ENCODE data around the gene SMIM22. TPM values are rescaled to one million over a fixed set of nuclear protein-coding genes. Genes with fewer than 3 reads are reported as not detected.

Gene SMIM22
- total and polyA plus RNA-seq, 7 experiments from 2014 or later: not detected

GRCh38 chr16:4832698-4833343 lies 37.7 kb downstream of the SMIM22 start:
- Histone ChIP-seq H3K9me3 (ENCODE audit: control insufficient read depth in 2 of 3, low read length in 3 of 3) (no peaks in the 10 kb centered on the region), H3K27me3 (ENCODE audit: control insufficient read depth in 2 of 2, insufficient read depth in 2 of 2, low read length in 2 of 2) (no peaks in the 10 kb centered on the region), H3K4me3 (ENCODE audit: low read length) (no peak overlapping the region), H3K27ac (ENCODE audit: low read depth, low read length) (no peak overlapping the region), H3K4me1 (ENCODE audit: control insufficient read depth in 2 of 2, insufficient read depth in 2 of 2, low read length in 2 of 2) (no peaks in the 10 kb centered on the region), H3K36me3 (ENCODE audit: control insufficient read depth in 2 of 3, insufficient read depth in 3 of 3, low read length in 3 of 3) (peaks cover 20 to 69% (median 23%) of the 10 kb centered on the region in 3 experiments)
- DNase-seq (no peak), ATAC-seq (no peak)
- ChIA-PET POLR2A (interaction anchor here (0.6 kb wide), 1 partner anchor 22 kb away, joined by 3 read pairs; no protein-coding TSS in a partner anchor), CTCF (no interaction called here)
- H3K27ac Mint-ChIP-seq: peak overlapping the region in 1 of 9 donors; percentile 51
- intact Hi-C loops (cut with micrococcal nuclease): no loop called here
- peaks cover 4 to 20% (median 14%) of the 10 kb centered on the region in 7 donors for H3K4me1 Mint-ChIP-seq
- H3K27me3 Mint-ChIP-seq: no peaks in the 10 kb centered on the region
- peaks cover 17 to 42% (median 27%) of the 10 kb centered on the region in 5 donors for H3K36me3 Mint-ChIP-seq
- no peak overlapping the region for H3K4me3 Mint-ChIP-seq
- H3K9me3 Mint-ChIP-seq: no peaks in the 10 kb centered on the region

DNA sequence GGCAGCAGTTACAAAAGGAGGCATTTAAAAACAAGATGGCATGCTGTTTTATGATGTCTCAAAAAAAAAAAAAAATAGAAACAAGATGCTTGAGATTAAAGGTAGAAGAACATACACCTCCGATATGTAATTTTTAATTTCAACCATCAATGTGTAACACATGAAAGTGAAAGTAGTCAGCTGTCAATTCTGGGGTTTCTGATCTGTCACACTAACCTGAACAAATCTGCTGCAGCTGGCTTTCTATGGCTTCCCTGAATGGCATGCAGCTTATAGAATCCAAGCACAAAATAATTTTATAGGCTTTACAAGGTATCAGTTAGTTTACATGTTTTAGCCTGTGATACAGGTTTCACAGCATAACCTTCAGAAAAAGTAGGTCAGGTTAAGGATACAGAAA lies 38.4 kb downstream of the SMIM22 start:
- CTCF ChIA-PET: interaction anchor here (0.7 kb wide), 1 partner anchor 561 kb away, joined by 3 read pairs; the partner anchor contains the start of gene TFAP4
- Mint-ChIP-seq H3K9me3 (no peaks in the 10 kb centered on the region), H3K27me3 (no peaks in the 10 kb centered on the region), H3K4me3 (no peak overlapping the region), H3K4me1 (peaks cover 4 to 20% (median 14%) of the 10 kb centered on the region in 7 donors), H3K27ac (no peak overlapping the region), H3K36me3 (peaks cover 17 to 42% (median 26%) of the 10 kb centered on the region in 5 donors)
- no peak for DNase-seq
- Histone ChIP-seq H3K4me3 (ENCODE audit: low read length) (no peak overlapping the region), H3K9me3 (ENCODE audit: control insufficient read depth in 2 of 3, low read length in 3 of 3) (no peaks in the 10 kb centered on the region), H3K4me1 (ENCODE audit: control insufficient read depth in 2 of 2, insufficient read depth in 2 of 2, low read length in 2 of 2) (no peaks in the 10 kb centered on the region), H3K36me3 (ENCODE audit: control insufficient read depth in 2 of 3, insufficient read depth in 3 of 3, low read length in 3 of 3) (peaks cover 20 to 71% (median 23%) of the 10 kb centered on the region in 3 experiments), H3K27ac (ENCODE audit: low read depth, low read length) (no peak overlapping the region), H3K27me3 (ENCODE audit: control insufficient read depth in 2 of 2, insufficient read depth in 2 of 2, low read length in 2 of 2) (no peaks in the 10 kb centered on the region)
- intact Hi-C loops (cut with micrococcal nuclease): no loop called here
- no peak for ATAC-seq
- POLR2A ChIA-PET: no interaction called here

DNA sequence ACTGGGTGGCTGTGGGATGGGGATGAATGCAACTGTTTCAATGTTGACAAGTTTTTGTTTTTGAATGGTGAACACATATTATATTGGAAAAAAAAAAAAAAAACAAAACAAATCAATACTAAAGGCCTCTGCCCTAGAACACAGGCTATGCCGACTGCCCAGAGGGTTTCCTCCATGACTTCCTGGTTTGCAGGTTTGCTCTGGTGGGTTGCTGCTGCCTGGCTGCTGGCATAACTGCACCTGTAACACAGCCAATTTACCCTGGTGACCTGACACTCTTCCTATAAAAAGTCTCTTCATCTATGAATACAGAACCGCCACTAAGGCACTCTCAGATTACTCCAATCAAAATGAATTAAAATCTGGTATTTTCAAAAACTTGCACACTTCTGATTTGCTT lies 41.6 kb downstream of the SMIM22 start:
- Histone ChIP-seq H3K36me3 (ENCODE audit: control insufficient read depth in 2 of 3, insufficient read depth in 3 of 3, low read length in 3 of 3) (peaks cover 18 to 71% (median 21%) of the 10 kb centered on the region in 3 experiments), H3K27ac (ENCODE audit: low read depth, low read length) (no peak overlapping the region), H3K9me3 (ENCODE audit: control insufficient read depth in 2 of 3, low read length in 3 of 3) (no peaks in the 10 kb centered on the region), H3K4me3 (ENCODE audit: low read length) (no peak overlapping the region), H3K27me3 (ENCODE audit: control insufficient read depth in 2 of 2, insufficient read depth in 2 of 2, low read length in 2 of 2) (no peaks in the 10 kb centered on the region), H3K4me1 (ENCODE audit: control insufficient read depth in 2 of 2, insufficient read depth in 2 of 2, low read length in 2 of 2) (no peaks in the 10 kb centered on the region)
- peak overlapping the region in 4 of 9 donors; percentile 16 to 73 (median 46) for H3K27ac Mint-ChIP-seq
- no peak overlapping the region for H3K4me3 Mint-ChIP-seq
- no peaks in the 10 kb centered on the region for H3K27me3 Mint-ChIP-seq
- intact Hi-C loops (cut with micrococcal nuclease): no loop called here
- DNase-seq (no peak), ATAC-seq (no peak)
- peaks cover 7 to 25% (median 12%) of the 10 kb centered on the region in 7 donors for H3K4me1 Mint-ChIP-seq
- ChIA-PET CTCF (no interaction called here), POLR2A (interaction anchor here (1.2 kb wide), 1 partner anchor 68 kb away, joined by 6 read pairs; no protein-coding TSS in a partner anchor)
- peaks cover 15 to 44% (median 21%) of the 10 kb centered on the region in 5 donors for H3K36me3 Mint-ChIP-seq
- no peaks in the 10 kb centered on the region for H3K9me3 Mint-ChIP-seq

DNA sequence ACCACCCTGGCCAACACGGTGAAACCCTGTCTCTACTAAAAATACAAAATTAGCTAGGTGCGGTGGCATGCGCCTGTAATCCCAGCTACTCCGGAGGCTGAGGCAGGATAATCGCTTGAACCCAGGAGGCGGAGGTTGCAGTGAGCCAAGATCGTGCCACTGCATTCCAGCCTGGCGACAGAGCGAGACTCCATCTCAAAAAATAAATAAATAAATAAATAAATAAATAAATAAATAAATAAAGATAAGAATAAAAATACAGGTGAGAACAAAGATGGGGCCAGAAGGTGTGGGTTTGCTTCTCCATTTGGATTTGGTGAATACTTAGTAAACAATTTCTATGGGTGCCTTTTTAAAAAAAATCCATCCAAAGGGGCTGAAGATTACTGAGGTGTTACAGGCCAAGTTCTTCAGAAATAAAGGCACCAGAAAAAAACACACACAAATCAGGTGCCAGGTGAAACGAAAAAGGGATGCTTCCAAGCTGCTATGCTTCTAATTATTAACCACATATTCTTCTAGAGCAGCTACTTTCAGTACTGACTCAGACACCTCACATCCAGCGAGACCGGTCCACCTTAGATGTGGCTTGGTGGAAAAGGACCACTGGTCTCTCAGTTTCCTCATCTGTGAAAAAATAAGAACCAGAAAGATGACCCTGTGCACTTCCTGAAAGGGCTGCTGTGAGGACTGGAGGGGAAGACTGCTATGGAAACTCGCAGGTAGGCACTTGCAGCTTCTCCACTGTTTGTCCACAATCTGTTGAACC lies 42.7 kb downstream of the SMIM22 start:
- POLR2A ChIA-PET: interaction anchor here (0.6 kb wide), 1 partner anchor 12 kb away, joined by 3 read pairs; no protein-coding TSS in a partner anchor
- Mint-ChIP-seq H3K4me1 (peaks cover 7 to 23% (median 10%) of the 10 kb centered on the region in 7 donors), H3K27ac (peak overlapping the region in 2 of 9 donors; percentile 37 to 41), H3K27me3 (no peaks in the 10 kb centered on the region), H3K9me3 (no peaks in the 10 kb centered on the region), H3K4me3 (no peak overlapping the region), H3K36me3 (peaks cover 11 to 32% (median 20%) of the 10 kb centered on the region in 5 donors)
- Histone ChIP-seq H3K4me1 (ENCODE audit: control insufficient read depth in 2 of 2, insufficient read depth in 2 of 2, low read length in 2 of 2) (no peaks in the 10 kb centered on the region), H3K4me3 (ENCODE audit: low read length) (no peak overlapping the region), H3K27me3 (ENCODE audit: control insufficient read depth in 2 of 2, insufficient read depth in 2 of 2, low read length in 2 of 2) (no peaks in the 10 kb centered on the region), H3K36me3 (ENCODE audit: control insufficient read depth in 2 of 3, insufficient read depth in 3 of 3, low read length in 3 of 3) (peaks cover 11 to 67% (median 16%) of the 10 kb centered on the region in 3 experiments), H3K9me3 (ENCODE audit: control insufficient read depth in 2 of 3, low read length in 3 of 3) (no peaks in the 10 kb centered on the region), H3K27ac (ENCODE audit: low read depth, low read length) (no peak overlapping the region)
- DNase-seq: no peak
- intact Hi-C loops (cut with micrococcal nuclease): no loop called here
- CTCF ChIA-PET: interaction anchor here (0.7 kb wide), 2 partner anchors 30 to 282 kb away, joined by 3 to 4 read pairs; partner anchors contain the start of gene C16orf96
- ATAC-seq: no peak

GRCh38 chr16:4839942-4840341 lies 44.8 kb downstream of the SMIM22 start:
- no peaks in the 10 kb centered on the region for H3K27me3 ChIP-seq (ENCODE audit: control insufficient read depth in 2 of 2, insufficient read depth in 2 of 2, low read length in 2 of 2)
- no peak overlapping the region for H3K4me3 ChIP-seq (ENCODE audit: low read length)
- H3K27ac ChIP-seq (ENCODE audit: low read depth, low read length): no peak overlapping the region
- no peak for ATAC-seq
- peaks cover 14 to 66% (median 30%) of the 10 kb centered on the region in 3 experiments for H3K36me3 ChIP-seq (ENCODE audit: control insufficient read depth in 2 of 3, insufficient read depth in 3 of 3, low read length in 3 of 3)
- H3K4me3 Mint-ChIP-seq: no peak overlapping the region
- intact Hi-C loops (cut with micrococcal nuclease): no loop called here
- ChIA-PET POLR2A (no interaction called here), CTCF (no interaction called here)
- peak overlapping the region in 4 of 9 donors; percentile 18 to 54 (median 34) for H3K27ac Mint-ChIP-seq
- peaks cover 11 to 35% (median 20%) of the 10 kb centered on the region in 5 donors for H3K36me3 Mint-ChIP-seq
- no peaks in the 10 kb centered on the region for H3K27me3 Mint-ChIP-seq
- no peak for DNase-seq
- peaks cover 6 to 24% (median 16%) of the 10 kb centered on the region in 7 donors for H3K4me1 Mint-ChIP-seq
- H3K9me3 Mint-ChIP-seq: no peaks in the 10 kb centered on the region
- H3K9me3 ChIP-seq (ENCODE audit: control insufficient read depth in 2 of 3, low read length in 3 of 3): no peaks in the 10 kb centered on the region
- H3K4me1 ChIP-seq (ENCODE audit: control insufficient read depth in 2 of 2, insufficient read depth in 2 of 2, low read length in 2 of 2): peaks cover 0 to 2% of the 10 kb centered on the region in 2 donors

DNA sequence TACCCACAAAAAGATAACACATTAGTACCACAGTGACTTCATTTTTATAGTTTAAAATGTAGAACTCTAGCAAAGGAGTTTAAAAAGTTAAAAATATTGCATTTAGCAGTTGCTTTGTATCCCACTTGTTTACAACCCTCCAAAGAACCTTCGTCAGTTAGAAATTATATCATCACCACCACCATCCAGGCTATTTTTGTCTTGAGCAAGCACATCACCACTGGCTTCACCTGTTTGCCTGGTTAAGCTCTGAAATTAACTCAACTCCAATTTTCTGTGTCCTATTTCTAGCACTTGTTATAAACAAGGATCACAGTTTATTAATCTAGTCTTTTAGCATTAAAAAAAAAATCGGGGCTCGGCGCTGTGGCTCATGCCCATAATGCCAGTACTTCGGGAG lies 45.8 kb downstream of the SMIM22 start:
- peaks cover 11 to 35% (median 20%) of the 10 kb centered on the region in 5 donors for H3K36me3 Mint-ChIP-seq
- H3K9me3 Mint-ChIP-seq: no peaks in the 10 kb centered on the region
- DNase-seq: no peak
- Histone ChIP-seq H3K9me3 (ENCODE audit: control insufficient read depth in 2 of 3, low read length in 3 of 3) (no peaks in the 10 kb centered on the region), H3K36me3 (ENCODE audit: control insufficient read depth in 2 of 3, insufficient read depth in 3 of 3, low read length in 3 of 3) (peaks cover 14 to 64% (median 30%) of the 10 kb centered on the region in 3 experiments), H3K4me1 (ENCODE audit: control insufficient read depth in 2 of 2, insufficient read depth in 2 of 2, low read length in 2 of 2) (peaks cover 6 to 12% of the 10 kb centered on the region in 2 donors), H3K4me3 (ENCODE audit: low read length) (no peak overlapping the region), H3K27me3 (ENCODE audit: control insufficient read depth in 2 of 2, insufficient read depth in 2 of 2, low read length in 2 of 2) (no peaks in the 10 kb centered on the region), H3K27ac (ENCODE audit: low read depth, low read length) (no peak overlapping the region)
- CTCF ChIA-PET: no interaction called here
- ATAC-seq: no peak
- H3K27me3 Mint-ChIP-seq: no peaks in the 10 kb centered on the region
- H3K4me3 Mint-ChIP-seq: no peak overlapping the region
- H3K4me1 Mint-ChIP-seq: peaks cover 15 to 34% (median 23%) of the 10 kb centered on the region in 7 donors
- peak overlapping the region in 3 of 9 donors; percentile 34 to 66 (median 52) for H3K27ac Mint-ChIP-seq
- POLR2A ChIA-PET: no interaction called here
- intact Hi-C loops (cut with micrococcal nuclease): no loop called here
